ENCODE measurements around the gene CLEC2L.

Gene CLEC2L

DNA sequence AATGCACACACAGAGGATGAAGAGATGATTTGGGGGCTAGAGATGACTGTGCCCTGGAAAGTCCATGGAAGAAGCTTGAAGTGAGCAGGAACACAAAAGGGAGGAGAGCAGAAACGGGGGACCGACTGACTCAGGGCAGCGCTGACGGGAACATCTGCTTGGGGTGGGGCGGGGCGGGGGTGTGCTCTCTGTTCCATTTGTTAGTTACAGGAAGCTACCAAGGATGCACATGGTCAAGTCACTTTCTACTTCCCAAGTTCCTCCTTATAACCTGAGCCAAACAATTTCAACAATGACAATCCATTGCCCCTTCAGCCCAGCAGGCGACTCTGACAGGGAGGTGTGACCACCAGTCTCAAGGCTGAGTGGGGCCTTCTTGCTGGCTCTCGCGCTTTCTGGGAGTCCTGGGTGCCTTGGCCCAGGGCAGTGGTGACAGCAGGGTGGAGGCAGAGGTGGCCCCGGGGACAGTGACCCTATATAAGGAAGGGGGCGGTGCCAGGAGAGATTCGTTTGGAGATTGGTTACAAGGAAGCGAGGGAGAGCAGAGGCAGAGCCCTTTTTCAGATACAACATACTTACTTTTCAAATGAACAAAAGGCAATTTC lies 39.6 kb downstream of the CLEC2L start:
- TF ChIP-seq, protein P1, sequence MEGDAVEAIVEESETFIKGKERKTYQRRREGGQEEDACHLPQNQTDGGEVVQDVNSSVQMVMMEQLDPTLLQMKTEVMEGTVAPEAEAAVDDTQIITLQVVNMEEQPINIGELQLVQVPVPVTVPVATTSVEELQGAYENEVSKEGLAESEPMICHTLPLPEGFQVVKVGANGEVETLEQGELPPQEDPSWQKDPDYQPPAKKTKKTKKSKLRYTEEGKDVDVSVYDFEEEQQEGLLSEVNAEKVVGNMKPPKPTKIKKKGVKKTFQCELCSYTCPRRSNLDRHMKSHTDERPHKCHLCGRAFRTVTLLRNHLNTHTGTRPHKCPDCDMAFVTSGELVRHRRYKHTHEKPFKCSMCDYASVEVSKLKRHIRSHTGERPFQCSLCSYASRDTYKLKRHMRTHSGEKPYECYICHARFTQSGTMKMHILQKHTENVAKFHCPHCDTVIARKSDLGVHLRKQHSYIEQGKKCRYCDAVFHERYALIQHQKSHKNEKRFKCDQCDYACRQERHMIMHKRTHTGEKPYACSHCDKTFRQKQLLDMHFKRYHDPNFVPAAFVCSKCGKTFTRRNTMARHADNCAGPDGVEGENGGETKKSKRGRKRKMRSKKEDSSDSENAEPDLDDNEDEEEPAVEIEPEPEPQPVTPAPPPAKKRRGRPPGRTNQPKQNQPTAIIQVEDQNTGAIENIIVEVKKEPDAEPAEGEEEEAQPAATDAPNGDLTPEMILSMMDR (conservative IDR thresholded peaks at IDR 0.05; ENCODE audit: low read length): no peak
- H3K4me3 ChIP-seq (ENCODE audit: low read length): no peak overlapping the region
- DNase-seq (ENCODE audit: low read depth): no peak

DNA sequence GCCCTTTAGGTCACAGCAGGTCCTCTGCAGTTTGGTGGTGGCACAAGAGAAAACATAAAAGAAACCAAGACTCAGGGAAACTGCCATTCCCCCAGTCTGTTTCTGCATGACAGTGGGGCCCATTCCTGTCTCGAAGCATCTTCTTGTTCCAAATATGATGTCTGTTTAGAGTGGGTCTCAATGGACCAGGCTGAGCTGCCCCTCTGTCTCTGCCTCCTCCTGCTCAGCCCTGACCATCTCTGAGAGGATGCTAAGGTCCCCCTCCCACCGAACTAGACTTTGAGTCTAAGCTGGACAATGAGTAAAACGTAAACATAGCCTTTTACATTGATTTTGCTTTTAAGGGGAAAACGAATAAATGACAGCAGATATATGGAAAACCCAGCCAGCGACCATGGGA lies 40.4 kb downstream of the CLEC2L start:
- TF ChIP-seq, protein P1 (conservative IDR thresholded peaks at IDR 0.05; ENCODE audit: low read length): no peak
- H3K4me3 ChIP-seq (ENCODE audit: low read length): no peak overlapping the region
- DNase-seq (ENCODE audit: low read depth): no peak

DNA sequence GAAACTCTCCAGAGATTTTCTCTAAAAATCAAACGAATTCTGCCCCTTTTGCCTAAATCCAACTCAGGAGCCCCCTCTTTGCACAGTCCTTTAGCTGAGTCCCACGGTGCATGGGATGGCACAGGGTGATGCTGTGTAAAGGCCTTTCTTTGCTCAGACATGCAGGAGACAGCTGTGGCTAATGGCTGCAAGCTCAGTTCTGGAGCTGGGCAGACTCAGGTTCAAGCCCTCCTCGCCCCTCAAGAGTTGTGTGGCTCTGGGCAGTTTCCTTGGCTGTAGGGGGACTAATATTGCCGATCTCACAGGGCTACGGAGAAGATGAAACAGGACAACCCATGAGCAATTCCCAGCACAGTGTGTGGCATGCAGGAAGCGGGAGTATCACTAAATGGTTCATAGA lies 42.6 kb downstream of the CLEC2L start:
- H3K4me3 ChIP-seq (ENCODE audit: low read length): no peak overlapping the region
- TF ChIP-seq, protein P1 (conservative IDR thresholded peaks at IDR 0.05; ENCODE audit: low read length): no peak
- DNase-seq (ENCODE audit: low read depth): no peak

DNA sequence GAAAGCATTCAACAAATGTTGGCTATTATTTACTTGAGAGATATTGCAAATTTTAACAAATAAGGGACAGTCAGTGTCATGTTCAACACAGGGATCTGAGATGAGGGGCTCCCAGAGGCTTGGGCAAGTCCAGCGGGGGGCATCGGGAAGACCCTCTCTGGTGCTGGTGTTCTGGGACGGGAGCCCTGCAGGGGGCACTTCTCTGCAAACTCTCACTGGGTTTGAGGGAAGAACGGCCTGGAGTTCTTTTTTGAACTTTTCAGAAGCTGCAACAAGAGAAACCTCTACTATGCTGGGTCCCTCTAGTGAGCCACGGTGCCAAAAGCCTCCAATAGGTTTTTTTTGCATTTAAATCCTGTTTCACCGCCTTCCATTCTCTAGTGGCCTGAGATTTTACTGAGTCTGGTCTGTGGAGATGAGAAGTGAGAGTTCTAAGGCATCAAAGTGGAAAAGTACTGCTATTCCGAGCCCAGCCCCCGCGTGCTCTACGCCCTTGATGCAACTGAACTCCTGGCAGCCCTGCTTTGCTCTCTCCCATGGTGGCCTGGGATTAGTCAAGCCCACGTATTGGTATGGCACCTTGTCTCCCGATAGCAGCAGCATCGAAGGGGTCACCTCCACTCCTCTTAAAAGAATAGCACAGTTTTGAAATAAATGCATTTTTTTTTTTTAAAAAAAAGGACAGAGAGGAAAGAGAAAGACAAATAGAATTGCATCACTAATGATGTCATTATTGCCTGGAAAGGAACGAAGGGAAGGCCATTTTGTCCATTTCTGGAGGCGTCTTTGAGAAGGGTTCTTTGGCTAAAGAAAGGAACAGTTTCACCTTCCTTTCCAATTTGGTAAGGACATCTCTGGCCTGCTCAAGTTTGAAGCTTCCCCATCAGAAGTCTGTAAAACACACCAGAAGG lies 43.5 kb downstream of the CLEC2L start:
- DNase-seq (ENCODE audit: low read depth): no peak
- H3K4me3 ChIP-seq (ENCODE audit: low read length): no peak overlapping the region
- TF ChIP-seq, protein P1 (conservative IDR thresholded peaks at IDR 0.05; ENCODE audit: low read length): no peak

DNA sequence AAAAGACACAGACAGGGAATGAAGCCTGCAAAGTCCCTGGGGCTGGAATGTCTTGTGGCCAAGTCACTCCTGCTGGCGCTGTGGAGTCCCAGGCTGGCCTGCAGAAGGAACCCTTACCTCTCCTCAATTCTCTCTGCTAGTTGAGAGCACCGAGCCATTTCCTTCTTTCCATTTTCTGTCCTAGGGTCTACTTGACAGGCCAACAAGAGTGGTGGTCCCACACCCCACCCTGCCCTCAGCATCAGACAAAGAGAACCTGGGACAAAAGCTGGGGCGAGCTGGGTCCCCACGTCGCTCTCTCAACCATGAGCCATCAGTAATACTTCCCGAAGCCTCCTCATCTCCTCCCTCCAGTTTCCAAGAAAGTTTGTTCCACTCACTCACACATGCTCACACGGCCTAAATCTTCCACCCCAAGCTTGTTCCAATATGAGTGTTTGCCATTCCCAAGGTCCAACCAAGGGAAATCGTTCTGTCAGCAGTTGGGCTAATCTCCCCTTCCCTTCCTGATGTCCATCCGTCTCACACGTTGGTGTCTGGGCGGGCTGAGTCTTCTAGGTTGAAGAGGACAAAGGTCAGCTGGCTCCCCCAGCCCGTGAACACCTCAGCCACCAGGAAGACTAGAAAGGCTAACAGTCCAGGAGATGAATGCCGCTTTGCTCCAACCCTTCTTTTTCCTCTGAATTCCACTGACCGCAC lies 44.3 kb downstream of the CLEC2L start:
- DNase-seq (ENCODE audit: low read depth): no peak
- H3K4me3 ChIP-seq (ENCODE audit: low read length): no peak overlapping the region
- TF ChIP-seq, protein P1 (conservative IDR thresholded peaks at IDR 0.05; ENCODE audit: low read length): no peak

DNA sequence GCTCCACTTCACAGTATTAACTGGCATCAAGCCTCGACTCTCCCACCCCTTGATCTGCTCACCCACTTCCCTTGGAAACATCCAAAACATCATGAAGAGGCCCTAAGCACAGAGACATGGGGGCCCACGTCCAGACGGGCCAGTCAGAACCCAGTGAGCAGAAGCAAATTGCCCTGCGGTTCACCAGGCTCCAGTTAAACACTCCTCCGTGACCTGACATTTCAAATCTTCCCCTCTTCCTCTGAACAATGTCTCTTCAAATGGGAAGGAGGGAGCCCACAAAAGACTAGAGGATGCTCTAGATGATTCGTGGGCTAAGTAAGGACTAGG lies 44.8 kb downstream of the CLEC2L start:
- TF ChIP-seq, protein P1 (conservative IDR thresholded peaks at IDR 0.05; ENCODE audit: low read length): no peak
- H3K4me3 ChIP-seq (ENCODE audit: low read length): no peak overlapping the region
- DNase-seq (ENCODE audit: low read depth): no peak

Data from AG10803 (cell line).